BLaER1 treated with 17β-estradiol and CSF1 and Interleukin-3, amounts not matched to agents 10 nM and 100 nM (cell line): Measurements from ENCODE around the gene ZDHHC18.
A peak's percentile ranks its signal among the peaks of the same experiment; 100 is the strongest.

Experiments
- H3K27ac ChIP-seq, 11 experiments: shearing (Covaris generic); formaldehyde crosslinking; 2 replicates each; pipeline ENCODE4 v1.8.1; 2022
- H3K27me3 ChIP-seq, 11 experiments: shearing (Covaris generic); formaldehyde crosslinking; 2 replicates each; pipeline ENCODE4 v1.8.1; 2022
- H3K36me3 ChIP-seq, 11 experiments: shearing (Covaris generic); formaldehyde crosslinking; 2 replicates each; pipeline ENCODE4 v1.8.1; 2022
- H3K4me1 ChIP-seq, 10 experiments: shearing (Covaris generic); formaldehyde crosslinking; 2 replicates each; pipeline ENCODE4 v1.8.1; 2022
- H3K4me2 ChIP-seq, 11 experiments: shearing (Covaris generic); formaldehyde crosslinking; 2 replicates each; pipeline ENCODE4 v1.8.1; 2022
- H3K4me3 ChIP-seq, 10 experiments: shearing (Covaris generic); formaldehyde crosslinking; 2 replicates each; pipeline ENCODE4 v1.8.1; 2022
- H3K9ac ChIP-seq, 11 experiments: shearing (Covaris generic); formaldehyde crosslinking; 2 replicates each; pipeline ENCODE4 v1.8.1; 2022
- H3K9me3 ChIP-seq, 11 experiments: shearing (Covaris generic); formaldehyde crosslinking; replicated peaks in 1 of 11; 2 replicates each; pipeline ENCODE4 v1.8.1; 2022
- H4K20me1 ChIP-seq, 11 experiments: shearing (Covaris generic); formaldehyde crosslinking; 2 replicates each; pipeline ENCODE4 v1.8.1; 2022
- Cebpa-rat ChIP-seq, 11 experiments: shearing (Covaris generic); IDR thresholded peaks; 2 replicates each; pipeline ENCODE4 v1.8.1; 2022

The ZDHHC18 gene

DNA sequence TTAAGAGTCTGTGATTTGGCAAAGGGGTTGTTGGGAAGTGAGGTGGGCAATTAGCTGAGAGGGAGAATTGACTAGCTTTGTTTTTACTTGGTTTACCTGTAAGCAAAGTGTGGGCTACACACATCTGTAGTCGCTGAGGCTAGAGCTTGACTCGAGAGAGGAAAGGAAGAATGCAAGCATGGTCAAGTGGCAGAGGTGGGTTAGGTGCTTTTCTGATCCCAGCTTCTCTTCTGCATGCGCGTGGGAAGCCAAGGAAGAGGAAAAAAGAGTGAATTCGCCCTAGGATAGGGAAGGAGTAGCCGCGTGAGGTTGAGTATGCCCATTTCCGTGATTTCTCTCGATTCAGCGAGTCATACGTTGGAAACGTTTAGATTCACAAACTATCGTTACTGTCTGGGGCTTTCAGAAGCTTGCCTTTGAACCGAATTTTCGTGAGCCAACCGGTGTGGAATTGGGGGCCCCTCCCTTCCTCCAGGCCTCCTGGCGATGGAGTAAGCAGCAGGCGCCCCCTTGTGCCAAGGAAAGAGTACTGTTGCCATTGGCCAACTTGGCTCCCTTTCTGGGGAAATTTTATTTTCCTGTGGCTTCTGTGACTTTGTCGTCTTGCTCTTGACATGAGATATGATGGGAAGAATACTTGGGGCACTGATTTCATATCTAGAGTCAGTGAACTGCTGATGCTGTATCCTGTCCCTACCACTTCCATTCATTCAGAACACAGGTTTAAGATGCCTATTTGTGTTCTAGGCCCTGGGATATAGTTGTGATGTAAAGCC, 37.5 kb upstream of the ZDHHC18 start:
- peaks cover 0 to 7% (median 4%) of the 10 kb centered on the region in 11 experiments; a peak in 14 of 22 replicates for H3K36me3 ChIP-seq

DNA sequence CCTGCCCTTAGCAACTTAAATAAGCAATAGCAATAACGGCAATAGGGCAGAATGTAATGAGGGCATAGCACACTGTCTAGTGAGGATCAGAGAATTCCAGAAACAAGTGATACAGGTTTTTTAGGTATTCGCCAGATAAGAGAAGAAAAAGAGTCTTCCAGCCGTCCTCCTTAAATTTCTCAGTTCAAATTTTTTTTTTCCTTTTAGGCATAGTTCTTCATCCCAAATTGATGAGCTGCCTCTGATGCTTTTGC, 36.9 kb upstream of the ZDHHC18 start:
- Histone ChIP-seq H3K4me1 (peaks cover 66 to 75% (median 73%) of the 10 kb centered on the region in 10 experiments), H3K9ac (peak overlapping the region; percentile 15 to 98 (median 95); a peak in 19 of 22 replicates), H3K36me3 (peaks cover 0 to 12% (median 9%) of the 10 kb centered on the region in 11 experiments; a peak in 14 of 22 replicates), H3K4me2 (peak overlapping the region; percentile 91 to 100 (median 97)), H3K27me3 (no peaks in the 10 kb centered on the region), H3K4me3 (0 out of 20 replicates have a peak overlapping the region, but pooled peaks of 1 of the 10 experiments have one; percentile 81), H4K20me1 (no peaks in the 10 kb centered on the region), H3K27ac (peak overlapping the region in 8 of 11 experiments; percentile 1 to 99 (median 97); a peak in 14 of 22 replicates), H3K9me3 (no peaks in the 10 kb centered on the region)
- TF ChIP-seq Cebpa-rat (IDR thresholded peaks at IDR 0.05) = no peak

More for the DNA sequence above, 37.5 kb upstream of the ZDHHC18 start:
- Histone ChIP-seq H3K27ac (peak overlapping the region; percentile 95 to 99 (median 98)), H3K9me3 (no peaks in the 10 kb centered on the region), H3K4me1 (peaks cover 71 to 81% (median 79%) of the 10 kb centered on the region in 10 experiments), H4K20me1 (no peaks in the 10 kb centered on the region), H3K4me2 (peak overlapping the region; percentile 91 to 100 (median 97)), H3K27me3 (no peaks in the 10 kb centered on the region), H3K9ac (peak overlapping the region; percentile 92 to 98 (median 95)), H3K4me3 (peak overlapping the region; percentile 65 to 81 (median 72))
- TF ChIP-seq Cebpa-rat (IDR thresholded peaks at IDR 0.05) = no peak

DNA sequence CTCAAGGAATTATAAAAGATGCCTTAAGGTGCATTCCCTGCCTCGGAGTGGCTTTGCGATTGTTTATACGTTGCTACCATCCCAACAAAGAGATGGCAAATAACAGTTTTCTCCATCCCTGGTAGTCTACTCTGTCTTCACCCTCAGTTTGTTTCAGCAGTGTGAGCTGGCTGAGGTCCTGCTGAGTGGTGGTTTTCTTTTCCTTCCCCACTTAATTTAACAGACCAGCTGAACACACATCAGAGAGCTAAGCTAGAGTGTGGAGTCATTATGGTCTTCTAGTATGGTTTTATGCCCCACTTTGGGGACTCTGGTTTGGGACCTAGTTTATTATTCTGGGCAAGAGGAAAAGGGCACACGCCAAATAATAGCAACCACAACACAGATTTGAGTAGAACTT, 36.6 kb upstream of the ZDHHC18 start:
- Histone ChIP-seq H3K4me1 (peaks cover 62 to 71% (median 70%) of the 10 kb centered on the region in 10 experiments), H4K20me1 (no peaks in the 10 kb centered on the region), H3K4me2 (peak overlapping the region; percentile 91 to 100 (median 97)), H3K4me3 (no peak overlapping the region), H3K9ac (peak overlapping the region; percentile 15 to 98 (median 95); a peak in 18 of 22 replicates), H3K36me3 (peaks cover 0 to 16% (median 13%) of the 10 kb centered on the region in 11 experiments; a peak in 14 of 22 replicates), H3K27me3 (no peaks in the 10 kb centered on the region), H3K9me3 (no peaks in the 10 kb centered on the region), H3K27ac (peak overlapping the region in 8 of 11 experiments; percentile 1 to 99 (median 97); a peak in 12 of 22 replicates)
- TF ChIP-seq Cebpa-rat (IDR thresholded peaks at IDR 0.05) = no peak

DNA sequence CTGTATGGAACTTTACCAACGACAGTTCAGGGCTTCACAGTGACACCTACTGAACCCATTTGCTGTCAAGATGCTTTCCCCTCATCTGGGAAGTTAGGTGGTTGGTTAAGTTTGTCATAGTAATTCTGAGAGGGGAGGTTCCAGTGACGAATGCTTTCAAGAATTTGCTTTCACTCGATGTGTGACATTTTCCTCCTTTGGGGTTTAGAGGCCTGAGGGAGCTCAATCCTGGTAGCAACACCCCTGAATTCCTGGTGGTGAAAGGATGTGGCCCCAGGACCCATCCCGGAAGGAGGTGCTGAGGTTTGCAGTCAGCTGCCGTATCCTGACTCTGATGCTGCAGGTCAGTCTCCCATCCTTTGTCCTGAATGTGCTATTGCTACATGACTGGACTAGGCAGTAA, 35.9 kb upstream of the ZDHHC18 start:
- peaks cover 56 to 65% (median 63%) of the 10 kb centered on the region in 10 experiments for H3K4me1 ChIP-seq
- H3K9me3 ChIP-seq = no peaks in the 10 kb centered on the region
- H3K4me3 ChIP-seq = no peak overlapping the region
- H4K20me1 ChIP-seq = no peaks in the 10 kb centered on the region
- no peak for TF ChIP-seq Cebpa-rat (IDR thresholded peaks at IDR 0.05)
- H3K4me2 ChIP-seq = peak overlapping the region; percentile 91 to 100 (median 97)
- peak overlapping the region in 7 of 11 experiments; percentile 16 to 99 (median 98); a peak in 14 of 22 replicates for H3K27ac ChIP-seq
- peak overlapping the region; percentile 15 to 98 (median 92); a peak in 17 of 22 replicates for H3K9ac ChIP-seq
- H3K27me3 ChIP-seq = no peaks in the 10 kb centered on the region
- peaks cover 0 to 21% (median 17%) of the 10 kb centered on the region in 11 experiments; a peak in 14 of 22 replicates for H3K36me3 ChIP-seq

DNA sequence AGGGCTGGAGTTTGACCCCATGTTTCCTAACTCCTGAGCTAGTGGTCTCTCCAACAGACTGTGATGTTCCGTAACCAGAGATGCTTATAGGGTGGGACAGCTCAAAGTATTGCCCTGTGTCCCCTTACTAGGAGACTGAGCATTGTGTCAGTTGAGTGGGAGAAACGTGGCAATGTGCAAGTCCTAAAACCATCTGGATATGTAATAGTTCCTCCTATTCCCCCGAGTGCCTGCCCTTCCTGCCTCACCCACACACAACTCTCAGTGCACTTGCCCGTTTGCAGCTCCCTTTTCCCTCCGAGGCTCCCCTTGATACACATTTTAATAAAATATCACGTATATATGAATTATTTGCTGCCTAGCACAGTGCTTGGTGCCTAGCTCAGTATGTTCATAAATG, 35.3 kb upstream of the ZDHHC18 start:
- H4K20me1 ChIP-seq = no peaks in the 10 kb centered on the region
- H3K9ac ChIP-seq = peak overlapping the region; percentile 15 to 98 (median 92); a peak in 17 of 22 replicates
- peak overlapping the region; percentile 91 to 100 (median 97) for H3K4me2 ChIP-seq

DNA sequence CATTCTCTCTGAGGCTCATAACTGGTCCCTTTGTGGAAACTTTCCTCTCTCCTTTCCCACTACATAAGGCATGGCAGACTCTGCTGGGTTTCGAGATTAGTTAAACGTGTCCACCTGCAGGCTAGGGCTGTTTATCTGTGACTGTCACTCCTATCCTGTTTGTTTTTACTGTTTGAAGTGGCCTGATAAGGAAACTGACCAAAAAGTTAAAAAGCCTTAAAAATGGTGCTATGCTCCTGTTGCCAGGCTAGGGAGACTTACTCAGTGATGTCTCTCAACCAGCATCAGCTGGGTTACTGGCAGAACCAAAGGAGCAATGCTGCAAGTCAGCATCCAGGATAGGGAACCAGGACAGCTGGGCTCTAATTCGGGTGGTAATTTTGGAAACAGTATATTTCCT, 34.9 kb upstream of the ZDHHC18 start:
- no peak for TF ChIP-seq Cebpa-rat (IDR thresholded peaks at IDR 0.05)
- Histone ChIP-seq H3K9me3 (no peaks in the 10 kb centered on the region), H3K27ac (peak overlapping the region in 6 of 11 experiments; percentile 57 to 99 (median 98); a peak in 9 of 22 replicates), H3K36me3 (peaks cover 0 to 22% (median 17%) of the 10 kb centered on the region in 11 experiments; a peak in 14 of 22 replicates), H4K20me1 (no peaks in the 10 kb centered on the region), H3K27me3 (no peaks in the 10 kb centered on the region), H3K9ac (peak overlapping the region; percentile 4 to 97 (median 54); a peak in 14 of 22 replicates), H3K4me1 (peaks cover 46 to 55% (median 53%) of the 10 kb centered on the region in 10 experiments), H3K4me3 (peak overlapping the region in 2 of 10 experiments; percentile 16 to 34; a peak in 2 of 20 replicates), H3K4me2 (peak overlapping the region; percentile 91 to 100 (median 97))

More for the DNA sequence above, 35.3 kb upstream of the ZDHHC18 start:
- TF ChIP-seq Cebpa-rat (IDR thresholded peaks at IDR 0.05) = peak in 2 of 11 experiments; percentile 37 to 50; a peak in 2 of 22 replicates
- Histone ChIP-seq H3K9me3 (no peaks in the 10 kb centered on the region), H3K27ac (peak overlapping the region in 7 of 11 experiments; percentile 16 to 99 (median 98); a peak in 14 of 22 replicates), H3K27me3 (no peaks in the 10 kb centered on the region), H3K36me3 (peaks cover 0 to 21% (median 17%) of the 10 kb centered on the region in 11 experiments; a peak in 14 of 22 replicates), H3K4me3 (peak overlapping the region in 2 of 10 experiments; percentile 16 to 34; a peak in 2 of 20 replicates), H3K4me1 (peaks cover 50 to 59% (median 57%) of the 10 kb centered on the region in 10 experiments)

DNA sequence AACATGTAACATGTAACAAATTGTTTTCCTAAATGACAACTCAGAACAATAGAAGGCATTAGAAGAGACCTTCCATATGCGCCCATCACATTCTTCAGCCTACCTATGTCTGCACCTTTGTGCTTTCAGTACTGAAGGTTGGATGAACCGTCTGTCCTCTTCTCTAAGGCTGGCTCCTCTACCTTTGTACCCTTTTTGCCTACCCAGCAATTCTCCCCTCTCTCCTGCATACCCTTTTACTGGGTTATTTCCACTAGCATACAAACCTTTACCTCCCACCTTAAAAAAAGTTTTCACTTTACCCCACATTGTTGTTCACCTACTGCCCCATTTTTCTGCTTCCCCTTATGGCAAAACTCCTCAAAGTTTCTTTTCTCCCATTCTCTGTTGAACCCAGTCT, 33.6 kb upstream of the ZDHHC18 start:
- H3K9ac ChIP-seq = no peak overlapping the region
- no peak overlapping the region for H3K27ac ChIP-seq
- H3K9me3 ChIP-seq = no peaks in the 10 kb centered on the region
- no peak overlapping the region for H3K4me3 ChIP-seq
- no peaks in the 10 kb centered on the region for H4K20me1 ChIP-seq
- no peaks in the 10 kb centered on the region for H3K27me3 ChIP-seq
- peaks cover 40 to 57% (median 53%) of the 10 kb centered on the region in 10 experiments for H3K4me1 ChIP-seq
- peak overlapping the region in 1 of 11 experiments; percentile 16; a peak in 1 of 22 replicates for H3K4me2 ChIP-seq
- no peak for TF ChIP-seq Cebpa-rat (IDR thresholded peaks at IDR 0.05)
- H3K36me3 ChIP-seq = peaks cover 0 to 33% (median 17%) of the 10 kb centered on the region in 11 experiments; a peak in 14 of 22 replicates

DNA sequence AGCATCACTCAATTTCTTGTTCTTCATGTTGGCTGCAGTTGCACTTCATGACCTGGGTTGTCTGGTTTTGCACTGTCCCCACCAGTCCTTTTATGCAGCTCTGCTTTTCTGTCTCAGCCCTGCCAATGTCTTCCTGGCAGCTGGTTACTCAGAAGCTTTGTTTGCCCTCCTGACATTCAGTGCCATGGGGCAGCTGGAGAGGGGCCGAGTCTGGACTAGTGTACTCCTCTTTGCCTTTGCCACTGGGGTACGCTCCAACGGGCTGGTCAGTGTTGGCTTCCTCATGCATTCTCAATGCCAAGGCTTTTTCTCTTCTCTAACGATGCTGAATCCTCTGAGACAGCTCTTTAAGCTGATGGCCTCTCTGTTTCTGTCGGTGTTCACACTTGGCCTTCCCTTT, 32.1 kb upstream of the ZDHHC18 start:
- H3K4me1 ChIP-seq = peaks cover 33 to 49% (median 44%) of the 10 kb centered on the region in 10 experiments

DNA sequence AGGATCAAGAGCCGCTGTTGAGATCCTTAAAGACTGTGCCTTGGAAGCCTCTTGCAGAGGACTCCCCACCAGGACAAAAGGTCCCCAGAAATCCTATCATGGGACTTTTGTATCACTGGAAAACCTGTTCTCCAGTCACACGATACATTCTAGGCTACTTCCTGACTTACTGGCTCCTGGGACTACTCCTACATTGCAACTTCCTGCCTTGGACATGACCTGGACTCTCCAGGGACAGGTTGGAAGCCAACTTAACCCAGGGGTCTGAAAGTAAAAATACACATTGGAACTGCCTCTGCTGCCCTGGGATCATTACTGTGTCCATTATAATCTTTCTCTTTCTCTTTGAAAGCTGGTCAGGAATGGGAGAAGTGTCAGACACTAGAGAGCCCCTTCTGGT, 28.9 kb upstream of the ZDHHC18 start:
- Histone ChIP-seq H3K9me3 (no peaks in the 10 kb centered on the region), H3K4me1 (peaks cover 12 to 35% (median 19%) of the 10 kb centered on the region in 10 experiments), H3K4me3 (no peak overlapping the region), H4K20me1 (no peaks in the 10 kb centered on the region), H3K36me3 (peaks cover 0 to 33% (median 17%) of the 10 kb centered on the region in 11 experiments; a peak in 14 of 22 replicates), H3K9ac (0 out of 22 replicates have a peak overlapping the region, but pooled peaks of 1 of the 11 experiments have one; percentile 19), H3K4me2 (peak overlapping the region in 9 of 11 experiments; percentile 26 to 79 (median 64); a peak in 18 of 22 replicates), H3K27me3 (no peaks in the 10 kb centered on the region), H3K27ac (peak overlapping the region in 3 of 11 experiments; percentile 9 to 34 (median 10); a peak in 4 of 22 replicates)
- no peak for TF ChIP-seq Cebpa-rat (IDR thresholded peaks at IDR 0.05)

More for the DNA sequence above, 32.1 kb upstream of the ZDHHC18 start:
- TF ChIP-seq Cebpa-rat (IDR thresholded peaks at IDR 0.05) = no peak
- Histone ChIP-seq H3K27ac (no peak overlapping the region), H3K9ac (no peak overlapping the region), H4K20me1 (no peaks in the 10 kb centered on the region), H3K4me3 (no peak overlapping the region), H3K9me3 (no peaks in the 10 kb centered on the region), H3K27me3 (no peaks in the 10 kb centered on the region), H3K36me3 (peaks cover 0 to 33% (median 17%) of the 10 kb centered on the region in 11 experiments; a peak in 14 of 22 replicates), H3K4me2 (no peak overlapping the region)
